Neural cell (in vitro differentiated cells): Measurements from ENCODE around the gene TAPBP.

Experiments
- EP300 ChIP-seq: fragments of 450-650 bp; conservative IDR thresholded peaks from 2 replicates; pipeline ENCODE4 v1.6.1; 2014; ENCODE audit warnings: antibody characterized with exemption, mild to moderate bottlenecking, moderate library complexity; ENCODE audit not compliant: poor library complexity, severe bottlenecking
- EZH2 ChIP-seq: fragments of 200-600, 300-800 bp; shearing (Covaris generic), sonication (generic); IDR thresholded peaks from 2 replicates; pipeline ENCODE4 v1.6.1; 2014; ENCODE audit warnings: antibody characterized with exemption, low read length, borderline replicate concordance, mild to moderate bottlenecking; ENCODE audit not compliant: insufficient read depth, poor library complexity, severe bottlenecking
- TAF1 ChIP-seq: IDR thresholded peaks from 2 replicates; pipeline ENCODE4 v1.6.1; 2012; ENCODE audit warnings: low read depth

DNA sequence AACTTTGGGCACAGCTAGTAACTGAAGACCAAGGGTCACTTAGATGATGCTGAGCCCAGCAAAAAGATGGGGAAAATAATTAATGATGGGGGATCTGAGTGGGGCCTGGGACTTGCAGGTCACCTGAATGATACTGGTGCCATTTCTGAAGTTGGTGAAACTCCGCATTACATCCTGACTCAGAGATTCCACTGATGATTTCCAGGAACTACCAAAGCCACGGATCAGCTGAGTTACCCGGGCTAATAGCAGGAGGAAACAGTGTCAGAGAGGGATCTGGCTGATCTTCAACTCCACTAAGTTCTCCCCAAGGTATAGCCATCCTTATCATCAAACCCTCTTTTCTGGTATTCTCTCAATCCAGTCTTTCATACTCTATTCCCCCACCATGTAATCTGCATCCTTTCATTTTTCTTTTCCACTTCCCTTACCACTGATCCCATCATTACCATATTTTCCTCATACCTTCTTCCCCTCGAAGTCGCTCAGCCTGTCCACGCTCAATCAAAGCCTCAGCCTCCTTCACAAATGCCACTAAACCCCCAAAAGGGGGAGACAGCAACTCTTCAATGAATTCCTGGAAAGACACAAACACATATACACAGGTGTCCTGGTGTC, 62.4 kb downstream of the TAPBP start:
- TF ChIP-seq EP300: no peak
- no peak for TF ChIP-seq TAF1
- no peak for TF ChIP-seq EZH2
